ENCODE data around the gene CCDC179. TPM values are rescaled to one million over a fixed set of nuclear protein-coding genes. Genes with fewer than 3 reads are reported as not detected.

The CCDC179 gene
- total RNA-seq, 1 experiment from 2014 or later: not detected

DNA sequence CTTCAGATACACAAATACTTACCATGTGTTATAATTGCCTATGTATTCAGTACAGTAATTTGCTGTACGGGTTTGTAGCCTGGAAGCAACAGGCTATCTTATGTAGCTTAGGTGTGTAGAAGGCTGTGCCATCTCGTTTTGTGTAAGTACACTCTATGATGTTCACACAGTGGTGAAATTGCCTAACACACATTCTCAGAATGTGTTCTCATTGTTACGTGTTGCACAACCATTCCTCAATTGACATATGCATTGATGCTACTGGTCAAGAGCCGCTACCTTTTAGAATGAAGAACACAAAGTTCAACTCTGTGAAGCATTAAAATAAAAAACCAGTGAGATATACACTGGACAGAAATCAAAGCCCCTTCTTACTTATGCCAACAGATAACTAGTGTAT is 57.4 kb downstream of the CCDC179 start:
- no peaks in the 10 kb centered on the region for H3K27me3 Mint-ChIP-seq (ENCODE audit: unreplicated experiment)
- DNase-seq: no peak
- H3K9me3 Mint-ChIP-seq (ENCODE audit: low read depth, unreplicated experiment): no peaks in the 10 kb centered on the region
- no TSS peak for BruUV-seq (replicated peaks)
- no peak overlapping the region for H3K27ac Mint-ChIP-seq (ENCODE audit: unreplicated experiment)
- H3K36me3 Mint-ChIP-seq (ENCODE audit: insufficient read depth, unreplicated experiment): no peaks in the 10 kb centered on the region
- CTCF ChIA-PET: no interaction called here
- no peak for TF ChIP-seq CTCF (IDR thresholded peaks at IDR 0.05; ENCODE audit: unreplicated experiment)
- H3K4me3 Mint-ChIP-seq (ENCODE audit: low read depth, unreplicated experiment): no peak overlapping the region
- intact Hi-C loops (cut with micrococcal nuclease; ENCODE audit: unreplicated experiment): no loop called here
- peaks cover 8% of the 10 kb centered on the region for H3K4me1 Mint-ChIP-seq (ENCODE audit: low read depth, unreplicated experiment)

GRCh38 chr11:22800482-22800881 is 59.8 kb downstream of the CCDC179 start:
- no peaks in the 10 kb centered on the region for H3K9me3 Mint-ChIP-seq (ENCODE audit: low read depth, unreplicated experiment)
- intact Hi-C loops (cut with micrococcal nuclease; ENCODE audit: unreplicated experiment): no loop called here
- no TSS peak for BruUV-seq (replicated peaks)
- H3K36me3 Mint-ChIP-seq (ENCODE audit: insufficient read depth, unreplicated experiment): no peaks in the 10 kb centered on the region
- no peaks in the 10 kb centered on the region for H3K27me3 Mint-ChIP-seq (ENCODE audit: unreplicated experiment)
- no peak for TF ChIP-seq CTCF (IDR thresholded peaks at IDR 0.05; ENCODE audit: unreplicated experiment)
- peaks cover 2% of the 10 kb centered on the region for H3K4me1 Mint-ChIP-seq (ENCODE audit: low read depth, unreplicated experiment)
- DNase-seq: no peak
- no peak overlapping the region for H3K4me3 Mint-ChIP-seq (ENCODE audit: low read depth, unreplicated experiment)
- CTCF ChIA-PET: no interaction called here
- H3K27ac Mint-ChIP-seq (ENCODE audit: unreplicated experiment): no peak overlapping the region

DNA sequence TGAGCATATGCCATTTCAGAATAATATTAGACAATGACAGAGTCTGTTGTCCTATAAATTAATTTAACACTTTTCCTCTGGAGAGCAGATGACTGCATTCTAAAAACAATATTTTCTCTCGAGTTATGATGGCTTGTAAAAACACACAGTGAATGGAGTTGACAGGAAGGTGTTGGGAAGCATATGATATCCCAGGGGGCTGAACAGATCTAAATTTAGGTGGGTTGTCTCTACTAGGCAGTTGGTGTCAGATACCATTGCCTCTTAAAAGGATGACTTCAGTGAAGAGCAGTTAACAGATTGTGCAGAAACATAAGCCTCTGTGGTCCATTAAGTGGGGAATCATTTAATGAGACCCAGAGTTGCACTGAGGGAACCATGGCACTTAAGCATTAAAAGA is 61.4 kb downstream of the CCDC179 start:
- Mint-ChIP-seq H3K27me3 (ENCODE audit: unreplicated experiment) (no peaks in the 10 kb centered on the region), H3K9me3 (ENCODE audit: low read depth, unreplicated experiment) (no peaks in the 10 kb centered on the region), H3K36me3 (ENCODE audit: insufficient read depth, unreplicated experiment) (no peaks in the 10 kb centered on the region), H3K4me1 (ENCODE audit: low read depth, unreplicated experiment) (peaks cover 10% of the 10 kb centered on the region), H3K27ac (ENCODE audit: unreplicated experiment) (no peak overlapping the region), H3K4me3 (ENCODE audit: low read depth, unreplicated experiment) (no peak overlapping the region)
- TF ChIP-seq CTCF (IDR thresholded peaks at IDR 0.05; ENCODE audit: unreplicated experiment): no peak
- no TSS peak for BruUV-seq (replicated peaks)
- CTCF ChIA-PET: no interaction called here
- no peak for DNase-seq
- intact Hi-C loops (cut with micrococcal nuclease; ENCODE audit: unreplicated experiment): no loop called here

DNA sequence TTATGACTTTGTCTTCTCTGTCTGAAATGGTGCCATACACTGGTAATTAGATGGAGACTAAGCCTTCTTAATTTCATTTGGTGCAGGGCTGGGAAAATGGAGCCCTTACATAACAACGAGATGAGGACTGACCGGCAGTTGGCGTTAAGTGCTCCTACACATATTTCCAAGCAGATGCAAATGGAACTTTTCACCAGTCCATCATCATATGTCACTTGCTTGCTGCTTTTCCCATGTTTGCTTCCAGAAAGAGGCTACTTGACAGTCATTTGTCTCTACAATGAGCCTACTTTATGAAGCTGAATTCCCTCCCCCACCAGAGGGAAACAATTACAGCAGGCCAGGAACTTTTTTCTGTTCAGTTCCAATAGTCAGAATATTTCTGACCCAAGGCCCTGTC is 63.2 kb downstream of the CCDC179 start:
- Mint-ChIP-seq H3K27ac (ENCODE audit: unreplicated experiment) (no peak overlapping the region), H3K27me3 (ENCODE audit: unreplicated experiment) (no peaks in the 10 kb centered on the region), H3K4me1 (ENCODE audit: low read depth, unreplicated experiment) (peaks cover 27% of the 10 kb centered on the region), H3K36me3 (ENCODE audit: insufficient read depth, unreplicated experiment) (no peaks in the 10 kb centered on the region), H3K9me3 (ENCODE audit: low read depth, unreplicated experiment) (no peaks in the 10 kb centered on the region), H3K4me3 (ENCODE audit: low read depth, unreplicated experiment) (no peak overlapping the region)
- intact Hi-C loops (cut with micrococcal nuclease; ENCODE audit: unreplicated experiment): no loop called here
- CTCF ChIA-PET: no interaction called here
- BruUV-seq (replicated peaks): no TSS peak
- TF ChIP-seq CTCF (IDR thresholded peaks at IDR 0.05; ENCODE audit: unreplicated experiment): no peak
- DNase-seq: no peak

Other genes with a start within 250 kb of the CCDC179 start
- 16.4 and 16.7 TPM in 2 replicates for gene FANCF, start 234.7 kb downstream of the CCDC179 start, total RNA-seq (2022)
- 3.8 and 3.9 TPM in 2 replicates for gene GAS2, start 193.9 kb downstream of the CCDC179 start, total RNA-seq (2022)
- gene SVIP, start 30.7 kb downstream of the CCDC179 start, total RNA-seq (2022): 39.1 and 49.9 TPM in 2 replicates